Spinal cord (tissue), 10 donors: ENCODE data around the gene HTR1E. TPM values are rescaled to one million over a fixed set of nuclear protein-coding genes. Genes with fewer than 3 reads are reported as not detected.

ENCODE experiments used
- DNase-seq, 6 donors: peaks; one replicate each; pipeline versions ENCODE4 v3.0.0 to v3.0.0-alpha.2; 2013 to 2015; ENCODE audit warnings: low spot score in 6 of 6, low read depth in 4 of 6
- H3K27ac ChIP-seq: one replicate; pipeline ENCODE4 v1.5.1; 2013; ENCODE audit warnings: low read depth, low read length, control low read depth
- H3K27me3 ChIP-seq: one replicate; pipeline ENCODE4 v1.6.1; 2013; ENCODE audit warnings: low read length; ENCODE audit not compliant: control insufficient read depth, insufficient read depth
- H3K36me3 ChIP-seq: one replicate; pipeline ENCODE4 v1.6.1; 2013; ENCODE audit warnings: low read length; ENCODE audit not compliant: control insufficient read depth, insufficient read depth
- H3K4me1 ChIP-seq: one replicate; pipeline ENCODE4 v1.6.1; 2013; ENCODE audit warnings: low read length; ENCODE audit not compliant: control insufficient read depth, insufficient read depth
- H3K4me3 ChIP-seq: one replicate; pipeline ENCODE4 v1.5.1; 2013; ENCODE audit warnings: low read depth, low read length, control low read depth
- H3K9me3 ChIP-seq: one replicate; pipeline ENCODE4 v1.6.1; 2013; ENCODE audit warnings: low read length; ENCODE audit not compliant: control insufficient read depth, insufficient read depth
- WGBS: methylation state at CpG from one replicate; pipeline ENCODE4 v1.1.5; 2013; ENCODE audit warnings: missing lambda C conversion rate; ENCODE audit not compliant: insufficient coverage; 5-methylcytosine and 5-hydroxymethylcytosine counted together
- polyA plus RNA-seq, 2 donors: library from polyadenylated mRNA; unstranded; fragments of 120-200 nt; gene quantifications; one replicate each; pipeline ENCODE4 v1.2.1, GENCODE V29; 2013; ENCODE audit not compliant: insufficient read length in 2 of 2
- small RNA-seq: library from RNA; depleted of rRNA; stranded (forward); fragments of <200 nt; gene quantifications from one replicate; pipeline ENCODE3, GENCODE V24; 2014; ENCODE audit warnings: low replicate concordance
- total RNA-seq, 2 donors: library from RNA; depleted of rRNA in 1 of 2; stranded (reverse); fragments of 120-200 nt in 1 of 2; fragments of >200 nt in 1 of 2; gene quantifications; one replicate each; pipeline versions ENCODE4 v1.2.3 to v1.2.4, GENCODE V29; 2013 to 2014
- donor health status: healthy.

The HTR1E gene
- total and polyA plus RNA-seq, 4 donors = 0.61 to 1.9 (median 1.7) TPM

- DNase-seq = no peak
- Histone ChIP-seq H3K4me1 (peaks cover 3% of the 10 kb centered on the region), H3K27ac (no peak overlapping the region), H3K4me3 (no peak overlapping the region), H3K36me3 (no peaks in the 10 kb centered on the region), H3K27me3 (no peaks in the 10 kb centered on the region), H3K9me3 (no peaks in the 10 kb centered on the region)
- WGBS = 89% methylated on average over 3 of the region's 5 CpGs
Observed at GRCh38 chr6:87065117-87065516, 127.8 kb downstream of the HTR1E start.

Small RNA genes lying within 50 kb of the gene (small RNA-seq; reads per million reads assigned to genes)
- not detected for gene AL157777.2
- gene MTHFD2P2 = not detected

Other genes with a start within 250 kb of the HTR1E start
- gene CGA, start 157.6 kb downstream of the HTR1E start, total RNA-seq = 10 to 100 TPM in 1 of 2 donors, not detected in 1; 10.0 TPM
- 1 to 10 TPM in 1 of 2 donors, under 1 TPM in 1; 0.59 to 1.9 TPM for gene CGA, start 157.6 kb downstream of the HTR1E start, polyA plus RNA-seq
- gene ZNF292, start 218.0 kb downstream of the HTR1E start, total RNA-seq = 10 to 100 TPM; 56.6 to 81.5 TPM
- 10 to 100 TPM; 24.6 to 31.0 TPM for gene ZNF292, start 218.0 kb downstream of the HTR1E start, polyA plus RNA-seq